ENCODE data around the gene MATCAP1.

GRCh38 chr16:67229906-67230808 lies 46.4 kb upstream of the MATCAP1 start:
- no peak for TF ChIP-seq SRF (IDR thresholded peaks at IDR 0.05; ENCODE audit: low read depth, low read length)
- no peak for TF ChIP-seq MYC (CRISPR knock-in tag; IDR thresholded peaks at IDR 0.05; ENCODE audit: borderline replicate concordance)
- TF ChIP-seq ATF1 (CRISPR knock-in tag; IDR thresholded peaks at IDR 0.05): no peak
- TF ChIP-seq FOXK2 (IDR thresholded peaks at IDR 0.05): no peak
- TF ChIP-seq, protein P1, sequence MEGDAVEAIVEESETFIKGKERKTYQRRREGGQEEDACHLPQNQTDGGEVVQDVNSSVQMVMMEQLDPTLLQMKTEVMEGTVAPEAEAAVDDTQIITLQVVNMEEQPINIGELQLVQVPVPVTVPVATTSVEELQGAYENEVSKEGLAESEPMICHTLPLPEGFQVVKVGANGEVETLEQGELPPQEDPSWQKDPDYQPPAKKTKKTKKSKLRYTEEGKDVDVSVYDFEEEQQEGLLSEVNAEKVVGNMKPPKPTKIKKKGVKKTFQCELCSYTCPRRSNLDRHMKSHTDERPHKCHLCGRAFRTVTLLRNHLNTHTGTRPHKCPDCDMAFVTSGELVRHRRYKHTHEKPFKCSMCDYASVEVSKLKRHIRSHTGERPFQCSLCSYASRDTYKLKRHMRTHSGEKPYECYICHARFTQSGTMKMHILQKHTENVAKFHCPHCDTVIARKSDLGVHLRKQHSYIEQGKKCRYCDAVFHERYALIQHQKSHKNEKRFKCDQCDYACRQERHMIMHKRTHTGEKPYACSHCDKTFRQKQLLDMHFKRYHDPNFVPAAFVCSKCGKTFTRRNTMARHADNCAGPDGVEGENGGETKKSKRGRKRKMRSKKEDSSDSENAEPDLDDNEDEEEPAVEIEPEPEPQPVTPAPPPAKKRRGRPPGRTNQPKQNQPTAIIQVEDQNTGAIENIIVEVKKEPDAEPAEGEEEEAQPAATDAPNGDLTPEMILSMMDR (CRISPR knock-in tag; IDR thresholded peaks at IDR 0.05): no peak
- TF ChIP-seq SMAD3 (CRISPR knock-in tag; IDR thresholded peaks at IDR 0.05): no peak
- TF ChIP-seq EP300 (IDR thresholded peaks at IDR 0.05; ENCODE audit: low read depth in 2 of 2, low read length in 2 of 2): no peak
- no peak for TF ChIP-seq EP300 (CRISPR knock-in tag; IDR thresholded peaks at IDR 0.05; ENCODE audit: borderline replicate concordance)
- no peak for TF ChIP-seq ZNF121 (CRISPR knock-in tag; IDR thresholded peaks at IDR 0.05)
- no peak for TF ChIP-seq ZNF572 (CRISPR knock-in tag; IDR thresholded peaks at IDR 0.05)
- TF ChIP-seq, protein P2, sequence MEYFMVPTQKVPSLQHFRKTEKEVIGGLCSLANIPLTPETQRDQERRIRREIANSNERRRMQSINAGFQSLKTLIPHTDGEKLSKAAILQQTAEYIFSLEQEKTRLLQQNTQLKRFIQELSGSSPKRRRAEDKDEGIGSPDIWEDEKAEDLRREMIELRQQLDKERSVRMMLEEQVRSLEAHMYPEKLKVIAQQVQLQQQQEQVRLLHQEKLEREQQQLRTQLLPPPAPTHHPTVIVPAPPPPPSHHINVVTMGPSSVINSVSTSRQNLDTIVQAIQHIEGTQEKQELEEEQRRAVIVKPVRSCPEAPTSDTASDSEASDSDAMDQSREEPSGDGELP (IDR thresholded peaks at IDR 0.05; ENCODE audit: borderline replicate concordance, low read depth): no peak
- no peak for TF ChIP-seq FOSL1 (CRISPR knock-in tag; IDR thresholded peaks at IDR 0.05; ENCODE audit: borderline replicate concordance)
- no peak for TF ChIP-seq GABPB1 (CRISPR knock-in tag; IDR thresholded peaks at IDR 0.05)

Data from HepG2 (cell line).